Stomach smooth muscle (tissue), 2 donors: ENCODE measurements around the gene STK24.
"Not testable (repeated sequence)": the region's sequence is repeated elsewhere in the genome, so short reads cannot be mapped to it uniquely, and the experiment has no call there.

Source experiments
- H3K27ac ChIP-seq: one replicate; pipeline ENCODE4 v1.7.0; 2013; ENCODE audit warnings: mild to moderate bottlenecking, low read length, inconsistent platforms
- H3K27me3 ChIP-seq, 2 donors: one replicate each; pipeline ENCODE4 v1.7.0; 2013; ENCODE audit warnings: low read length in 2 of 2; ENCODE audit not compliant: insufficient read depth in 2 of 2, control insufficient read depth in 1 of 2
- H3K36me3 ChIP-seq, 2 donors: one replicate each; pipeline ENCODE4 v1.7.0; 2013; ENCODE audit warnings: low read length in 2 of 2; ENCODE audit not compliant: control insufficient read depth in 2 of 2, insufficient read depth in 2 of 2
- H3K4me1 ChIP-seq: one replicate; pipeline ENCODE4 v1.7.0; 2013; ENCODE audit warnings: low read length; ENCODE audit not compliant: control insufficient read depth, insufficient read depth
- H3K4me3 ChIP-seq, 2 donors: one replicate each; pipeline ENCODE4 v1.7.0; 2013; ENCODE audit warnings: low read length in 2 of 2
- H3K9ac ChIP-seq, 2 donors: one replicate each; pipeline ENCODE4 v1.7.0; 2013; ENCODE audit warnings: low read length in 2 of 2, mild to moderate bottlenecking in 1 of 2
- H3K9me3 ChIP-seq, 2 donors: one replicate each; pipeline ENCODE4 v1.7.0; 2013; ENCODE audit warnings: low read length in 2 of 2; ENCODE audit not compliant: control insufficient read depth in 2 of 2
- donor health status: healthy.
- donor health status: Pancreatic carcinoma.

STK24 gene

GRCh38 chr13:98598043-98598442, 21.1 kb upstream of the STK24 start:
- Histone ChIP-seq H3K27ac (no peak overlapping the region), H3K9ac (no peak overlapping the region), H3K36me3 (no peaks in the 10 kb centered on the region), H3K27me3 (no peaks in the 10 kb centered on the region), H3K4me1 (no peaks in the 10 kb centered on the region), H3K4me3 (no peak overlapping the region), H3K9me3 (no peaks in the 10 kb centered on the region)

GRCh38 chr13:98595134-98595533, 18.2 kb upstream of the STK24 start:
- no peaks in the 10 kb centered on the region for H3K4me1 ChIP-seq
- H3K27ac ChIP-seq: no peak overlapping the region
- no peaks in the 10 kb centered on the region for H3K36me3 ChIP-seq
- H3K9me3 ChIP-seq: peaks cover 0 to 6% of the 10 kb centered on the region in 2 donors
- H3K27me3 ChIP-seq: no peaks in the 10 kb centered on the region
- H3K4me3 ChIP-seq: no peak overlapping the region
- H3K9ac ChIP-seq: no peak overlapping the region

- peaks cover 0 to 6% of the 10 kb centered on the region in 2 donors for H3K9me3 ChIP-seq
- no peaks in the 10 kb centered on the region for H3K27me3 ChIP-seq
- no peak overlapping the region for H3K4me3 ChIP-seq
- H3K4me1 ChIP-seq: no peaks in the 10 kb centered on the region
- H3K36me3 ChIP-seq: no peaks in the 10 kb centered on the region
- H3K27ac ChIP-seq: no peak overlapping the region
- H3K9ac ChIP-seq: no peak overlapping the region
Observed at GRCh38 chr13:98592362-98592732, 15.4 kb upstream of the STK24 start.

- Histone ChIP-seq H3K27me3 (no peaks in the 10 kb centered on the region), H3K9me3 (peaks cover 0 to 6% of the 10 kb centered on the region in 2 donors), H3K27ac (no peak overlapping the region)
Observed at GRCh38 chr13:98591721-98592361, 14.9 kb upstream of the STK24 start.

DNA sequence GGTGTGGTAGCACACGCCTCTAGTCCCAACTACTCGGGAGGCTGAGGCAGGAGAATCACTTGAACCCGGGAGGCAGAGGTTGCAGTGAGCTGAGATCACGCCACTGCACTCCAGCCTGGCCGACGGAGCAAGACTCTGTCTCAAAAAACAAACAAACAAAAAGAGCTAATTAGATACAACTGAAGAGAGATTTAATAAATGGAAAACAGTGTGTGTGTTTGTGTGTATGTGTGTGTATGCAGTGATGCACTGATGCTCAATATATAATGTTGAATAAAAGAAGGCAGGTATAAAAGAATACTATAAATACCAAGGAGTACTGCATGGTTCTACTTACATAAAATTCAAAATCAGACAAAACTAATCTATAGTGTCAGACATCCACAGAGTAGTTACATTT, 13.6 kb upstream of the STK24 start:
- not testable (repeated sequence) for H3K4me1 ChIP-seq, H3K9me3 ChIP-seq, H3K9ac ChIP-seq, H3K36me3 ChIP-seq, H3K27ac ChIP-seq, H3K27me3 ChIP-seq, H3K4me3 ChIP-seq

More at GRCh38 chr13:98591721-98592361, 14.9 kb upstream of the STK24 start:
- Histone ChIP-seq H3K36me3 (no peaks in the 10 kb centered on the region), H3K4me3 (no peak overlapping the region), H3K4me1 (no peaks in the 10 kb centered on the region), H3K9ac (no peak overlapping the region)

DNA sequence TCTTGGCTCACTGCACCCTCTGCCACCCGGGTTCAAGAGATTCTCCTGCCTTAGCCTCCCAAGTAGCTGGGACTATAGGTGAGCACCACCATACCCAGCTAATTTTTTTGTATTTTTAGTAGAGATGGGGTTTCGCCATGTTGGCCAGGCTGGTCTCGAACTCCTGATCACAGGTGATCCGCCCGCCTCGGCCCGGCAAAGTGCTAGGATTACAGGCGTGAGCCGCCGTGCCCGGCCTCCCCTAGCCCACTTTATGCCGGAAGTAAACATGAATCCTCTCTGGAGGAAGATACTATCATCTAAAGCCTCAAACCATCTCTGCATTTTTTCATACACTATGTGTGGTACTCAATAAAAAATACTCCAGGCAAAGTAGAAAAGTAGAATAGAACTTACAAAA, 12.6 kb upstream of the STK24 start:
- peaks cover 10% of the 10 kb centered on the region for H3K4me1 ChIP-seq

GRCh38 chr13:98586400-98587345, 9.8 kb upstream of the STK24 start:
- Histone ChIP-seq H3K9ac (no peak overlapping the region), H3K27me3 (no peaks in the 10 kb centered on the region), H3K4me3 (no peak overlapping the region), H3K36me3 (no peaks in the 10 kb centered on the region), H3K4me1 (peaks cover 14% of the 10 kb centered on the region), H3K27ac (no peak overlapping the region), H3K9me3 (peaks cover 0 to 6% of the 10 kb centered on the region in 2 donors)

More for the DNA sequence above, 12.6 kb upstream of the STK24 start:
- H3K27me3 ChIP-seq, H3K36me3 ChIP-seq, H3K9ac ChIP-seq, H3K4me3 ChIP-seq, H3K27ac ChIP-seq, H3K9me3 ChIP-seq: not testable (repeated sequence)

- Histone ChIP-seq H3K9me3 (peaks cover 0 to 6% of the 10 kb centered on the region in 2 donors), H3K36me3 (no peaks in the 10 kb centered on the region), H3K27me3 (no peaks in the 10 kb centered on the region), H3K9ac (no peak overlapping the region), H3K27ac (no peak overlapping the region), H3K4me1 (peaks cover 15% of the 10 kb centered on the region), H3K4me3 (no peak overlapping the region)
Observed at GRCh38 chr13:98585946-98586345, 9.0 kb upstream of the STK24 start.

DNA sequence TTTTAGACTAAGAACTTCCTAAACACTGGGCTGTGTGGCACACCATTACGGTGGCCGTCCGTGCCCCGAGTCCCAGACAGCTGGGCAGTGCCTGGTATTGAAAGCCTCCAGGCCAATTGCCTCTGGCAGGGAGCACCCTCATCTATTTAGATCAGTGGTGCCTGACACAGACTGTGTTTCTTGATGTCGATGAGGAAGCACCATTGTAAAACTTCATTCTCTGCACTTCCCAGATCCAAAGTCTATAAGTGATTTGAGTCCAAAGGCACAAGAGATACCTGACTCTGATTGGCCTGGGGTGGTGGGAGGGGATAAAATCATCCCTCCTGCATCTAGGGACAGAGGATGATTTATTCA, 8.5 kb upstream of the STK24 start:
- peaks cover 15% of the 10 kb centered on the region for H3K4me1 ChIP-seq
- H3K27me3 ChIP-seq: no peaks in the 10 kb centered on the region
- no peak overlapping the region for H3K27ac ChIP-seq
- peaks cover 0 to 2% of the 10 kb centered on the region in 2 donors for H3K9me3 ChIP-seq
- peak overlapping the region in 1 of 2 donors; percentile 29 for H3K4me3 ChIP-seq
- no peaks in the 10 kb centered on the region for H3K36me3 ChIP-seq
- H3K9ac ChIP-seq: no peak overlapping the region

DNA sequence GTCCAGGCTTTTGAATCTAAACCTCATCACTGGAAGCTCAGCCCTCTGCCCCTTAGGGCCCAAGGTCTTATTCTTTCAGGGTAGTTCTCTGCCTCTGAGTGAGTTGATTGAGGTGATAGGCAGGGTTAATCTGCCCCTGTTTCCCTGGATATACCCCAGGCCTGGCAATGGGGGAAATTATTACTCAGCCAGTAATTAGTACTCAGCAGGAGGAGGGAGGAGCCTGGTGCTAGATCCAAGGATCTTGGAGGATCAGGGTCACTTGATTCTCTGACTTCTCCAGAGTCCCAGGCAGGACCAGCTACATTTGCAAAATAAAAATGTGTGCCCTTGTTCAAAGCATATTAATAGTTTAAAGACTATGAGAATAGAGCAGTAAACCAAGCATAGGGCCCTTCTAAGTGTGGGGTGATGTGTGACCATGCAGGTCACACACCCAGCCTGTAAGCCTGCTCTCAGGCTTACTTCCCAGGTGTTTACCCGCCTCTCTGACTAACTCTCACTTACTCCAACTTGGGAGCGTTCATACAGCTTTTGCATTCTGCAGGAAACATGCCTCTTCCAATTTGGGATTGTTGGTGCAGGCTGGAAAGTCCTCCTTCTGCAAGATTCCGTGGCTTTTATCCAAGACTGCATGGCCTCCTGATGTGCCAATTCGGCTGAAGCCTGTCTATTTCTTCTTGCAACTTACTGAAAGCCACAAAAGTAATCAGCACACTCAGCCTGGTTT, 7.9 kb upstream of the STK24 start:
- Histone ChIP-seq H3K4me1 (peaks cover 15% of the 10 kb centered on the region), H3K27ac (no peak overlapping the region), H3K36me3 (no peaks in the 10 kb centered on the region), H3K4me3 (peak overlapping the region in 1 of 2 donors; percentile 29), H3K9me3 (no peaks in the 10 kb centered on the region), H3K27me3 (no peaks in the 10 kb centered on the region), H3K9ac (no peak overlapping the region)
